IPS DF 6.9 (cell line): ENCODE results near the gene GNG3.

Experiments used
- DNase-seq: peaks from one replicate; pipeline ENCODE4 v3.0.0-alpha.2; 2013; ENCODE audit warnings: low read depth, low spot score
- H3K27ac ChIP-seq: one replicate; pipeline ENCODE4 v1.5.1; 2013; ENCODE audit warnings: low read length, control low read depth
- H3K27me3 ChIP-seq: 2 replicates; pipeline ENCODE4 v1.6.1; 2013; ENCODE audit warnings: mild to moderate bottlenecking, low read length; ENCODE audit not compliant: control insufficient read depth, insufficient read depth
- H3K36me3 ChIP-seq: 2 replicates; pipeline ENCODE4 v1.6.1; 2013; ENCODE audit warnings: low read length; ENCODE audit not compliant: control insufficient read depth, insufficient read depth
- H3K4me1 ChIP-seq: 2 replicates; pipeline ENCODE4 v1.6.1; 2013; ENCODE audit warnings: low read length; ENCODE audit not compliant: control insufficient read depth, insufficient read depth
- H3K4me3 ChIP-seq: 2 replicates; pipeline ENCODE4 v1.5.1; 2013; ENCODE audit warnings: mild to moderate bottlenecking, low read length
- H3K9me3 ChIP-seq: 2 replicates; pipeline ENCODE4 v1.6.1; 2013; ENCODE audit warnings: low read length, inconsistent platforms; ENCODE audit not compliant: control insufficient read depth, insufficient read depth
- whole genome bisulfite sequencing: extraction: QIAGEN DNeasy Blood & Tissue Kit; methylation state at CpG from one replicate; pipeline ENCODE4 v1.1.7; 2013; ENCODE audit warnings: mixed read lengths, missing lambda C conversion rate; ENCODE audit not compliant: insufficient read length, insufficient coverage; 5-methylcytosine and 5-hydroxymethylcytosine counted together

The GNG3 gene

DNA sequence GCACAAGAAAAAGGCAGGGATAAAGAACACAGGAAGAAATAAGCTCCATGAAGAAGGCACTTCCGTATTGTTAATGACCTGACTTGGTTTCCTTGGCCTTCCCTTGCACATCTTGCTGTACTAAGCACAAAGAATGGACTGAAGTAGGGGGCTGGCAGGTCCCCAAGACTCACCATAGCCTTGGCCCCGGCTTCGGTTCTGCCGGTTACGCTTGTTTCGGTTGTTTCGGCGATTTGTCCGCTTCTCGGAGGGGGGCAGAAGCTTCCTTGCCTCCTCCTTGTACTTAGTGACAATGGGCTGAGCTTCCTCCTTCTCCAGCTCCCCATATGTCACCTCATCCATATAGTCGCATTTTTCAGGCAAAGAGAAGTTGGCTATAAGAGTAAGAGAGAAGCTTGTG is 9.3 kb downstream of the GNG3 start:
- Histone ChIP-seq H3K36me3 (peaks cover 27% of the 10 kb centered on the region), H3K27me3 (no peaks in the 10 kb centered on the region), H3K9me3 (no peaks in the 10 kb centered on the region), H3K27ac (no peak overlapping the region), H3K4me1 (no peaks in the 10 kb centered on the region), H3K4me3 (no peak overlapping the region)
- DNase-seq: no peak
- WGBS: no CpG with 5 or more reads among the region's 11 CpGs

DNA sequence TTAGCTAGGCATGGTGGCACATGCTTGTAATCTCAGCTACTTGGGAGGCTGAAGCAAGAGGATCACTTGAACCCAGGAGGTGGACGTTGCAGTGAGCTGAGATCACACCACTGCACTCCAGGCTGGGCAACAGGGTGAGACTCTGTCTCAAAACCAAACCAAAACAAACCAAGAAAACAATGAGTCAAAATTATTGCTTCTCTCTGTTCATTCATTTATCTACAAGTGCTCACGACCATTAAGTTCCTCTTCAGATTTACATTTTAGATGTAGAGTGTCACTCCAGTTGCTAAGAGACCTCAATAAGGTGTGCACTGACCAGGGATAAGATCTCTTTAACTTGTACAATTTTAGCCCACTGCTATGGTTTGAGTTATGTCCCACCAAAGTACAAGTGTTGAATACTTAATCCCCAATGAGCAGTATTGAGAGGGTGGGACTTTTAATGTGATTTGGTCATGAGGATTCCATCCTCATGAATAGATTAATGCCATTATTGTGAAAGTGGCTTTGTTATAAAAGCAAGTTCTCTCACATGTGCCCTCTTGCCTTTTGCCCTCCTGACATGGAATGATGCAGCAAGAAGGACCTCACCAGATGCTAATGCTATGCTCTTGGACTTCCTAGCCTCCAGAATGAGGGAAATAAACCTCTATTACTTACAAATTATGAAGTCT is 12.0 kb downstream of the GNG3 start:
- WGBS: no CpG with 5 or more reads among the region's 2 CpGs
- Histone ChIP-seq H3K36me3 (peaks cover 34% of the 10 kb centered on the region), H3K9me3 (no peaks in the 10 kb centered on the region), H3K27ac (no peak overlapping the region), H3K27me3 (no peaks in the 10 kb centered on the region), H3K4me1 (no peaks in the 10 kb centered on the region), H3K4me3 (no peak overlapping the region)
- no peak for DNase-seq

DNA sequence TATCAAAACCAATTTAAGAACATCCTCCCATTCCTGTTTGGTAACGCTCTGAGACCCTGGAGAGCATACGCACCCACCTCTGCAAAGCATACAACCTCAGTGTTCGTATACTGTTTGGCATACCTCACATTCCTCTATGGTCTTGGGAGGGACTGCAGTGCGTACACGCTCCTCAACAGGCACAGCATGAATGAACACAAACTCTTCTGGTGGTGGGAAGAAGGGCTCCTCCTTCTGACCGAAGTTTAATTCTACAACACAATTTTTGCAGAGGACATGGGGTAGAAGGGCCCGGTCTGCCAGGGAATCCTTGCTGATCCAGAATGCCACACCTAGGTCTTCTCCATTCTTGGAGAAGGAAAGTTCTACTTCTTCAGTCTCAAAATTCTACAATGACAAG is 14.5 kb downstream of the GNG3 start:
- no peaks in the 10 kb centered on the region for H3K4me1 ChIP-seq
- H3K4me3 ChIP-seq: no peak overlapping the region
- H3K36me3 ChIP-seq: peaks cover 25% of the 10 kb centered on the region
- H3K27me3 ChIP-seq: no peaks in the 10 kb centered on the region
- H3K9me3 ChIP-seq: no peaks in the 10 kb centered on the region
- H3K27ac ChIP-seq: no peak overlapping the region
- DNase-seq: no peak
- WGBS: no CpG with 5 or more reads among the region's 7 CpGs

DNA sequence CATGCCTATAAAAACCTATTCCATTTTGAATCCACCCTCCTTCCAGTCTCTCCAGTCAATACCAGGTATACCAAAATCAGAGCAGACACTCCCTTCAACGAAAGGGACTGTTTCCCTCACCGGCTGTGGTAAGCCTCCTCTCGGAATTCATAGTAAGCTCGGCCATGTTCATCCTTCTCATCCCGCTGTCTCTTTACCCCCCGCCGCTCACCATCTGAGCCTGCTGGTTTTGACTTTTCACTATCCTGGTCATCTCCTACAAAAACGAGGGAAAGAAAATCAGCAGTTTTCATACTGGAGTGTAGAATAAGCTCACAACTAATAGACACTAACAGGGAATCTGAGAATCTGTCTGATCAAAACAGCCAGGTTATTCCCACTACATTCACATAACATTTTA is 16.7 kb downstream of the GNG3 start:
- peaks cover 24% of the 10 kb centered on the region for H3K36me3 ChIP-seq
- H3K27me3 ChIP-seq: no peaks in the 10 kb centered on the region
- H3K4me3 ChIP-seq: no peak overlapping the region
- no CpG with 5 or more reads among the region's 8 CpGs for WGBS
- H3K4me1 ChIP-seq: no peaks in the 10 kb centered on the region
- no peaks in the 10 kb centered on the region for H3K9me3 ChIP-seq
- H3K27ac ChIP-seq: no peak overlapping the region
- DNase-seq: no peak

DNA sequence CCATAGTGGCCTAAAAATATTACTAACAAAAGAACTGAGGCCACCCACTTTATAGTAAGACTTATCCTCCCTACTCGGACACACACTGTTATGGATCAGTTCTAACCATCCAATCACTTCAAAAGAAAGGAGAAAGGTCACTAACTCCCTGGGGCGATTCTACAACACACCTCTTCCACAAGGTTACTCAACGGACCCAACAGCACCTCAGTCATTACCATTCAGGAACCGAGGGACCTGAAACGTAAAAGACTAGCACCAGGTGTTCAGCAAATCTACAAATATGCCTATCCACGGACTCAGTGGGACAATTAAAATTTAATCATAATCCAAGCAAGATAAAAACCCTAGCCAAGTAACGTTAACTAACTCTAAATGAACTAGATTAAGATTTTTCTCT is 18.2 kb downstream of the GNG3 start:
- no peak for DNase-seq
- Histone ChIP-seq H3K27ac (no peak overlapping the region), H3K36me3 (peaks cover 17% of the 10 kb centered on the region), H3K27me3 (no peaks in the 10 kb centered on the region), H3K9me3 (no peaks in the 10 kb centered on the region), H3K4me1 (no peaks in the 10 kb centered on the region; the same call in 1 of the 2 replicates), H3K4me3 (peak overlapping the region; percentile 46; the same call in 1 of the 2 replicates)
- WGBS: no CpG with 5 or more reads among the region's 7 CpGs

DNA sequence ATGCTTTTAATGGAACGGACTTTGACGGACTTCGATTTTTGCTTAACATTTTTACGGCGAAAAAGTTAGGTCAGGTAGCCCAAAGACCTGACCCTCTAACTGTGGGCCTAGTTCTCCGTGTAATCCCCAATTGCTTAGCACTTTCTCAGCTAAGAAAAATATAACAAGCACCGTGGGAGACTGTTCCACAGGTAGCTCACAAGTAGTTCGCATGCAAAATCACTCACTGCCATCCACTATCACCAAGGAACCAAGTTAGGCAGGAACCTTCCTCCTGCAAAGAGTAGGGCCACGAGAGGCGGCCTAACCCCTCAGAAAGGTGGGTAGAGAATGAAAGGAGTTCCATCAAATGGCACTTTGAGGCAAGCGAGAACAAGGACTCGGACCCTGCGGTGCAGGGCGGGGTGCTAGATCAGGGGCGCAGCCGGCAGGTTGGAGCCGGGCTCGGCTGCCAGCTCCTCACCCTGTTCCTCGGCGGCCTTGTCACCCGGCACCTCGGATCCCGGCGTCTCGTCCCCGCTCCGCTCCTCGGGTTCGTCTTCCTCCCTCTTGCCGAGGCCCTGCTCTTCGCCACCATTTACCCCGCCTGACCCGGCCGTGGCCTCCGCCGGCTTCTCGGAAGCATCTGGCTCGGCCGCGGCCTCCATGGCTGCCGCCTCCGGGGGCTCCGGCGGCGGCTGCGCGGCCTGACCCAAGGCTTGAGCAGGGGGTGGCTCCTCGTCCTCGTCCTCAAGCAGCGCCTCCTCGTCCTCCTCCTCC is 18.9 kb downstream of the GNG3 start:
- no CpG with 5 or more reads among the region's 51 CpGs for WGBS
- H3K36me3 ChIP-seq: peaks cover 13% of the 10 kb centered on the region
- H3K4me3 ChIP-seq: peak overlapping the region; percentile 46
- H3K4me1 ChIP-seq: no peaks in the 10 kb centered on the region; the same call in 1 of the 2 replicates
- H3K9me3 ChIP-seq: no peaks in the 10 kb centered on the region
- no peak overlapping the region for H3K27ac ChIP-seq
- no peaks in the 10 kb centered on the region for H3K27me3 ChIP-seq
- no peak for DNase-seq

DNA sequence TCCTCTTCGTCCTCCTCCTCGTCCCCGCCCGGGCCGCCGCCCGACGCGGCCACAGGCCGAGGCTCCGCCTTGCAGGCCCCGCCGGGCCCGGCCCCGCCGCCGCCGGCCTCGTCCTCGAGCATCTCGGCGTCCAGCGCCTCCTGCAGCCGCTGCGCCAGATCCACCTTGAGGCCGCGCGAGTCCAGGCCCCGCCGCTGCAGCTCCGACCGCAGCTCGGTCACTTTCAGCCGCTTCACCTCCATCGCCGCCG is 19.4 kb downstream of the GNG3 start:
- DNase-seq: no peak
- WGBS: no CpG with 5 or more reads among the region's 37 CpGs
- H3K27ac ChIP-seq: no peak overlapping the region
- H3K27me3 ChIP-seq: no peaks in the 10 kb centered on the region
- H3K4me1 ChIP-seq: no peaks in the 10 kb centered on the region; the same call in 1 of the 2 replicates
- no peaks in the 10 kb centered on the region for H3K9me3 ChIP-seq
- H3K36me3 ChIP-seq: peaks cover 12% of the 10 kb centered on the region
- peak overlapping the region; percentile 46 for H3K4me3 ChIP-seq

DNA sequence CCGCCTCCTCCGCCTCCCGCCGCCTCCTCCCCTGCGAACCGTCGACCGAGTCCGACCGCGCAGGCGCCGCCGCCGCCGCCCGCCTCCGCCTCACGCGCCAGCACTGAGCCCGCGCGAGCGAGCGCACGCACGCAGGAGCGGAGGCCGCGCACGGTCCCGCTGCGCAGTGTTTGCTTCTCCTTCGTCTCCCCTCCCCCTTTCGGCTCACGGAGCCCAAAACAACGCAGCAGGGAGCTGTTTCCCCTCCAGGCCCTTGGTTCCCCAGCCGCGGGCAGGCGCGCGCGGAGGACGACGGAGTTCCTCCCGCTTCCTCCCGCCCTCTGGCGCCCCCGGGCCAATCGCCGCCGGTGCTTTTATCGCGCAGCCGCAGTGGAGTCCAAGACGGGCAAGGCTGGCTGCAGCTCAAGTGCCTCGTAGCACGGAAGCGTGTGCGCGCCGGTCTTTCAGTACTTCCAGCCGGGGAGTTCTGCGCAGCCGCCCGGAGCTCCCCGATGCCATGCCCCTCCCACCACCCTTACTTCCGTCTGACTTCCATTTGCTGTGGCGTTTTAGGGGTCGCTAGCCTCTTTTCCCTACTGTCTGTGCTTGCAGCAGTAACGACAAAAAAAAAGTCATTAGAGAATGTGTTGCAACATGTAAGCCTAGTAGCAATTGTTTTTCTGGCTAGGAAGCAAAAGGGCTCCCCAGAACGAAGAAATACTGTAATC is 19.8 kb downstream of the GNG3 start, which contains the start of gene HNRNPUL2:
Gene HNRNPUL2 (minus strand): TSS at position 293 of the 707 bp plus-strand sequence. CDS start 301 bp downstream, outside the sequence.
- H3K9me3 ChIP-seq: no peaks in the 10 kb centered on the region
- no CpG with 5 or more reads among the region's 72 CpGs for WGBS
- no peaks in the 10 kb centered on the region for H3K27me3 ChIP-seq
- DNase-seq: peak; percentile 92
- peak within 1 kb of the TSS; percentile 79 for H3K4me3 ChIP-seq
- peaks cover 7% of the 10 kb centered on the region; the same call in 1 of the 2 replicates for H3K36me3 ChIP-seq
- no peak within 1 kb of the TSS for H3K27ac ChIP-seq
- no peaks in the 10 kb centered on the region; the same call in 1 of the 2 replicates for H3K4me1 ChIP-seq

DNA sequence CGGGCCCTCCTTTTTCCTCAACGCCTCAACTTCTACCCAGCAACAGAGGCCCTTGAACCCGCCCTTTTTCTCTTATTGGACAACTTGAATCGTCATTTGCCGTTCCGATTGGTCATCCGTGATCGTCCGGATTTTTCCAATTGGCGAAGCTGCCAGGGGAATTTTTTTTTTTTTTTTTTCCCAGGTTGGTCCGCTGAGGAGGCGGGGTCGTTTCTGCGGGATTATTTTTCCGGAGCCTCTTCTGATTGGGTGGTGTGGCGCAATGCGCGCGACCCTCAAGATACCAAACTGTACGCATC is 20.3 kb downstream of the GNG3 start:
- H3K9me3 ChIP-seq: no peaks in the 10 kb centered on the region
- peak overlapping the region; percentile 79; the same call in 1 of the 2 replicates for H3K4me3 ChIP-seq
- no CpG with 5 or more reads among the region's 20 CpGs for WGBS
- no peaks in the 10 kb centered on the region; the same call in 1 of the 2 replicates for H3K4me1 ChIP-seq
- H3K27me3 ChIP-seq: no peaks in the 10 kb centered on the region
- peaks cover 3% of the 10 kb centered on the region; the same call in 1 of the 2 replicates for H3K36me3 ChIP-seq
- peak; percentile 92 for DNase-seq
- H3K27ac ChIP-seq: no peak overlapping the region

DNA sequence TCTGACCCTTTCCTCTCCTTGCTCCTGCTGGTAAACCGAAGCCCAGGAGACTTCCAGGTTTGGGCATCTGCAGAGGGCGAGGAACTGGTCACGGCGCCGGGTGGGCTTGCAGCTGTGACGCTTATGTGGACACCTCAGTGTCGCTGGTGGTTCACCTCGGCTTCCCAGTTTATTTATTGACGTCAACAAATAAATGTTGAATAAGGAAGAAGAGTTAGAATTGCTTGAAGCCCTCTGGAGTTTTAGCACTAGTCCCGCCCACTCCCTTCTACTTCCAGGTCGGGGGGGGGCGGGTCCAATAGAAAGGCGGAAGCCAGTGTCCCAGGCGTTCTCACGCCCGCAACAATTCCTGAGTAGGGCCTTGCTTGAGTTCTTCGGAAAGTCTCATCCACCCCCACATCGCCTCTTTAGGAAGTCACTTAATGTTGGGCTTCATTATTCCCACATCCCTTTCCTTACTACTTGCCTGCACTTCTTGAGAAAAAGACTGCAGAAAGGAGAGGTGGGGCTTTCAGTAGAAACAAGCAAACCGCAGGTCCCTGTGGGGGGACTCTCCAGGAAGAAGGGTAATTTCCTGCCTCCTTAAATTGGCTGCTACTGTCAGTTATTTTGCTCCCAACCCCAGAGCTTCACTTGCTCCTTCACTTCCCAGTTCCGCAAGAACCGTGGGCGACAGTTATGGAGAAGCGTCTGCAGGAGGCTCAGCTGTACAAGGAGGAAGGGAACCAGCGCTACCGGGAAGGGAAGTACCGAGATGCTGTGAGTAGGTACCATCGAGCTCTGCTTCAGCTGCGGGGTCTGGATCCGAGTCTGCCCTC is 20.9 kb downstream of the GNG3 start, which contains the start of gene TTC9C:
Gene TTC9C (plus strand): TSS at position 316 of the 818 bp plus-strand sequence. CDS start 363 bp downstream, at position 679.
- DNase-seq: no peak
- Histone ChIP-seq H3K9me3 (no peaks in the 10 kb centered on the region), H3K36me3 (peaks cover 2% of the 10 kb centered on the region; the same call in 1 of the 2 replicates), H3K27ac (no peak within 1 kb of the TSS), H3K27me3 (no peaks in the 10 kb centered on the region), H3K4me1 (no peaks in the 10 kb centered on the region; the same call in 1 of the 2 replicates), H3K4me3 (peak within 1 kb of the TSS; percentile 79)
- WGBS: no CpG with 5 or more reads among the region's 29 CpGs
